Activated CD8-positive, alpha-beta memory T cell treated with anti-CD3 and anti-CD28 coated beads, Interleukin-2, amount 10 ng/mL, durations not matched to agents 7 days and 5 days (primary cell): ENCODE results near the gene GLG1. TPM values are rescaled to one million over a fixed set of nuclear protein-coding genes. Genes with fewer than 3 reads are reported as not detected.

Source experiments
- ATAC-seq: fragments of 150-1000 bp; cut with Tn5 transposase; one replicate; pipeline ENCODE4 v1.10.0; 2021; ENCODE audit warnings: moderate library complexity
- CTCF ChIA-PET: fragments of 350-600 bp; sonication (Branson Sonifier 250); formaldehyde crosslinking; loops from one replicate; lab custom pipeline; 2021; ENCODE audit warnings: antibody characterized with exemption; lab: Charles Lee
- DNase-seq: peaks from one replicate; pipeline ENCODE4 v3.0.0-alpha.2; 2020
- H3K27ac Mint-ChIP-seq: one replicate; pipeline ENCODE4 v1.8.0; 2021; ENCODE audit warnings: mild to moderate bottlenecking, mixed read lengths
- H3K27me3 Mint-ChIP-seq: one replicate; pipeline ENCODE4 v1.8.0; 2021; ENCODE audit warnings: mixed read lengths
- H3K36me3 Mint-ChIP-seq: one replicate; pipeline ENCODE4 v1.8.0; 2021; ENCODE audit warnings: mild to moderate bottlenecking, mixed read lengths
- H3K4me1 Mint-ChIP-seq: one replicate; pipeline ENCODE4 v1.8.0; 2021; ENCODE audit warnings: mixed read lengths
- H3K4me3 Mint-ChIP-seq: one replicate; pipeline ENCODE4 v1.8.0; 2021; ENCODE audit warnings: mild to moderate bottlenecking, moderate library complexity, mixed read lengths
- H3K9me3 Mint-ChIP-seq: one replicate; pipeline ENCODE4 v1.8.0; 2022; ENCODE audit warnings: low read depth, mixed read lengths
- total RNA-seq, 2 experiments: library from RNA; stranded (reverse); gene quantifications; one replicate each; pipeline ENCODE4 v1.2.3, GENCODE V29; 2021

The GLG1 gene
- total RNA-seq, 2 experiments from 2014 or later, result 74.0 to 86.9 TPM

DNA sequence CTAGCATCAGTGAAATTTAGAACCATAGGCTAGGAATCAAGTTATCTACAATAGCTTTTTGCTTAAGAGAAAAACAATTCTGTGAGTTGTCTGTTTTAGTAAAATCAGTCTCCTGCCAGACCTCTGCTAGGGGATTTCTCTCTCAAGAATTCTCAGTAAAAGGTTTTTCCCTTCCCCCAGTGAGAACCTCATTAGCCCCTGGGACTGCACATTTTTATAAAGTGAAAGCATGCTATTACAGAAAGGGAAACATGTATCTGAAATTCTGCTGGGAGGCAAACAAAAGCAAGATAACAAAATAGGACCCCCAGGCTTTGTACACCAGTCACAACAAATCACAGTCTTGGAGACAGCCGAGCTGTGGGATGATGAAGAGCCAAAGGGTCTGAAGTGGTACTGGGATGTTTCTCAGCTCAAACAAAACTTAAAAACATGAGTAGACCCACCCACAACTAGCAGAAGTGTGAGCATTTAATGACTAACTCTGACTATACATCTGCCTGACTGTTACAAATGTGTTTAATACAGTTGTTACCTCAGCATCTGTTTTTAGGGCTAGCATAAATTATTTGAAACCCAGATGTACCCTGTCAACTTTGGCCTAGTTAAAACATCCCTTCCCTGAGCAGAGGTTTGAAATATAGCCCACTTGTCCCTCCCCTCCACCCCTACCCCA lies 20.0 kb upstream of the GLG1 start:
- H3K9me3 Mint-ChIP-seq, result no peaks in the 10 kb centered on the region
- ATAC-seq, result peak; percentile 23
- CTCF ChIA-PET, result interaction anchor here (1.8 to 2.1 kb wide), 2 partner anchors 25 to 317 kb away, joined by 4 to 6 read pairs; no protein-coding TSS in a partner anchor
- DNase-seq, result no peak
- no peaks in the 10 kb centered on the region for H3K27me3 Mint-ChIP-seq
- no peak overlapping the region for H3K4me3 Mint-ChIP-seq
- H3K36me3 Mint-ChIP-seq, result peaks cover 71% of the 10 kb centered on the region
- H3K4me1 Mint-ChIP-seq, result peaks cover 33% of the 10 kb centered on the region
- H3K27ac Mint-ChIP-seq, result peak overlapping the region; percentile 13

DNA sequence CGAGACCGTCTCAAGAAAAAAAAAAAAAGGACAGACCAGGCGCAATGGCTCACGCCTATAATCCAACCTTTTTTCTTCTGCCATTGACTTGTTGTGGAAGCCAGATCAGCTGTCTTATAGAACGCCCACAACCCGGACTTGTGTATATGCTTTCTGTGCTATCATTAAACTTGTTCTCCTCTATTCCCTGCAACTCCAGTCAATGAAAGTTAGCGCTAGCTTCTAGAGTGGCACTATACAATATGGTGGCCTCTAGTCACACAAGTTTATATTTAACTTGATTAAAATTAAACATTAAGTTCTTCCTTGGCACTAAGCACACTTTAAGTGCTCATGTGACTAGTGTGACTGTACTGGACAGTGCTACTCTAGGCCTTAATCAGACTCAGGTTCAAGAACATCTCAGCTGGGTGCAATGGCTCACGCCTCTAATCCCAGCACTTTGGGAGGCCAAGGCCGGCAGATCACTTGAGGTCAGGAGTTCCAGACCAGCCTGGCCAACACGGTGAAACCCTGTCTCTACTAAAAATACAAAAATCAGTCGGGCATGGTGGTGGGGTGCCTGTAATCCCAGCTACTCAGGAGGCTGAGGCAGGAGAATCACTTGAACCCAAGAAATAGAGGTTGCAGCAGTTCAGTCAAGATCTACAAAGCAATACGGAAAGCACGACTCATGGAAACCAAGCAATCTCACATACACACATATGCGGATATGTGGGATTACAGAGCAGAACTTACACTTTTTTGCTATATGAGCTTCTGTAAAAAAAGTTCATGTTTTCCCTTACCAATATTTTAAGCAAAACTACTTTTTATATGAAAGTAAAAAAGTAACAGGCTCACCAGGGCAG lies 18.8 kb upstream of the GLG1 start:
- H3K4me3 Mint-ChIP-seq, result no peak overlapping the region
- H3K27me3 Mint-ChIP-seq, result no peaks in the 10 kb centered on the region
- DNase-seq, result no peak
- ATAC-seq, result no peak
- peaks cover 33% of the 10 kb centered on the region for H3K4me1 Mint-ChIP-seq
- no peak overlapping the region for H3K27ac Mint-ChIP-seq
- no peaks in the 10 kb centered on the region for H3K9me3 Mint-ChIP-seq
- H3K36me3 Mint-ChIP-seq, result peaks cover 72% of the 10 kb centered on the region
- CTCF ChIA-PET, result interaction anchor here (0.9 to 1.8 kb wide), 3 partner anchors 26 to 321 kb away, joined by 3 to 4 read pairs (median 3); no protein-coding TSS in a partner anchor

DNA sequence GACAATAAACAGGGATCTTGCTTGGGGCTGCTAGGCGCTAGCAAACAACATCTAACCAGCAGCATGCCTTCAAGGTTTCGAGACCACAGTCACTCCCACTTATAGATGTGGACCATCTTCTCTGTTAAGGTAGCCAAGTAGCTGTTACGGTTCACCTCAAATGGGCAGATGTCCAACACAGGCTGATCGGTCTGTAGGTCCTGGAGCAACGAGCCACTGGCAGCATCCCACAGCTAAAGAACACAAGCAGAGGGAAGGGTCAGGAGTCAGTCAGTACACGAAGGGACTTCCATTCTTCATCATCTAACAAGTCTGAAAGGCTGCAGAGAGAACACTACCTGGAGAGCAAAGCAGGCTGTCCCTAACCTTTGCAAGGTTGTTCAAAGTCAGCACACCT lies 16.9 kb upstream of the GLG1 start:
- ATAC-seq (no peak), DNase-seq (no peak)
- Mint-ChIP-seq H3K4me3 (no peak overlapping the region), H3K4me1 (peaks cover 25% of the 10 kb centered on the region), H3K27me3 (no peaks in the 10 kb centered on the region), H3K27ac (peak overlapping the region; percentile 9), H3K9me3 (no peaks in the 10 kb centered on the region), H3K36me3 (peaks cover 60% of the 10 kb centered on the region)
- CTCF ChIA-PET, result no interaction called here

DNA sequence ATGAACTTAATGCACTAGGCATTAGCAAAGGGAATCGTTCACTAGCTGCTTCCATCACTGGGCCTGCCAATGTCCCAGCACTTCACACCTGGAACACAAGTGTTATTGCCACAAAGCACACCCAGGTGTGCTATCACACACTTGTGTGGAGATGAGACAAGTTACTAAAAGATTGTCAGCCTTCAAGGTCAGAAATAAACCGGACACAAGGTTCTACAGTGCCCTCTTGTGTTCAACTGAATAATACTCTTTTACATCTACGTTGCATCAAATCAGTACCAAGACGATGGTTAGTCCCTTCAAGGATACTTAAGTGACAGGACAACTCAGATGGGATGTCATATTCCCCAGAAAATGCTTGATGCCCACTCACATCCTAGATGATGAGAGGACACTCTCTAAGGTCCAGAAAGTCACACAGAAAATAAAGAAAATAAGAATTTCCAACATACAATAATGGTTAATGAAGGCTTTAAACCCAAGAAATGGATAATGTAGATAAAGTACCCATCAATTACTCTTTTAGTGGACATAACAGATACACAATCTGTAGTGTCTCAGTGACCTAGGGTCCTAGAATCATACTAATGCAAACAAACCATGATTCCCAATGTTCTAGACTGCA lies 16.4 kb upstream of the GLG1 start:
- Mint-ChIP-seq H3K27me3 (no peaks in the 10 kb centered on the region), H3K4me3 (no peak overlapping the region), H3K36me3 (peaks cover 56% of the 10 kb centered on the region), H3K9me3 (no peaks in the 10 kb centered on the region), H3K4me1 (peaks cover 20% of the 10 kb centered on the region), H3K27ac (peak overlapping the region; percentile 8)
- CTCF ChIA-PET, result interaction anchor here (0.7 to 1.6 kb wide), 12 partner anchors 12 to 314 kb away, joined by 3 to 7 read pairs (median 4); partner anchors contain the start of gene GLG1
- DNase-seq, result no peak
- ATAC-seq, result peak; percentile 64

DNA sequence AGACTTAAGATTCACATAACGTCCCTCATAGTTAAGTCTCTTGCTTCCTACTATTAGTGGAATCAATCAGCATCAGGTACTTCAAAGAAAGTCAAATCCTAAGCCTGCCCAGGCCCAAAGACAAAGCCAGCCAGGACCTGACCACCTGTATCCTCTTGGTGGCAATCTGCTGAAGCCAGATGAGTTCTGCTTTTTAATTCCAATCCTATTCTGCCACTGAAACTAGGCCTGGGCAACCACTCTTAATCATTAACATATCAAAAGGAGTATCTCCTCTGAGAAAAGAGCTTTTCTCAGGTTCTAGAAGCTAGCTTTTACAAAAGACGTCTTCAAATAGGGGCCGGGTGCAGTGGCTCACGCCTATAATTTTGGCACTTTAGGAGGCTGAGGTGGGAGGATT lies 15.1 kb upstream of the GLG1 start:
- peaks cover 9% of the 10 kb centered on the region for H3K4me1 Mint-ChIP-seq
- no peaks in the 10 kb centered on the region for H3K27me3 Mint-ChIP-seq
- DNase-seq (no peak), ATAC-seq (no peak)
- H3K9me3 Mint-ChIP-seq, result no peaks in the 10 kb centered on the region
- no peak overlapping the region for H3K4me3 Mint-ChIP-seq
- CTCF ChIA-PET, result interaction anchor here (1.0 to 1.6 kb wide), 7 partner anchors 15 to 312 kb away, joined by 3 to 7 read pairs (median 4); partner anchors contain the start of gene GLG1
- H3K27ac Mint-ChIP-seq, result no peak overlapping the region
- H3K36me3 Mint-ChIP-seq, result peaks cover 52% of the 10 kb centered on the region

DNA sequence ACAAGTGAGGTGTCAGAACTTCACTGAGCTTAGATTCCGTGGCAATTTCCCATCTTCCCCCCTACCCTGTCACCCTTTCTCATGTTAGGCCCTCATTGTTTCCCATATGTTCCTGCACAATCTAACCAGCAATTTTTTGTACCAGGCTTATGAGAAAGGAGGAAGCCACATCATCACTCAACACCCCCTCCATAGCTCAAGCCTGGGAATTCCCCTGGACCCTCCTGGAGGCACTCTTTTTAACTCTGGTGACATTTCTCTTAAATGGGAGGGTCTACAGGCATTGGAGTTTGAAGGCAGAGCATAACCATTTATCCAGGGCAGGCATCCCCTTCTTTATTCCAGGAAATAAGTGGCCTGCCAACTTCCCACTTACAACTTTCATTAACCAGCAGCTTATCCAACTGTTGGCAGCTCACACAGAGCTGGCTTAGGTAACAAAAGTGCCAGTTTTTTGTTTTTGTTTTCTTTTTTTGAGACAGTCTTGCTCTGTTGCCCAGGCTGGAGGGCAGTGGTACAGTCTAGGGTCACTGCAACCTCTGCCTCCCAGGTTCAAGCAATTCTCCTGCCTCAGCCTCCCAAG lies 10.4 kb upstream of the GLG1 start:
- no peak for ATAC-seq
- no peaks in the 10 kb centered on the region for H3K27me3 Mint-ChIP-seq
- no peaks in the 10 kb centered on the region for H3K9me3 Mint-ChIP-seq
- CTCF ChIA-PET, result interaction anchor here (1.3 kb wide), 1 partner anchor 168 kb away, joined by 3 read pairs; no protein-coding TSS in a partner anchor
- no peaks in the 10 kb centered on the region for H3K4me1 Mint-ChIP-seq
- peaks cover 23% of the 10 kb centered on the region for H3K36me3 Mint-ChIP-seq
- DNase-seq, result no peak
- no peak overlapping the region for H3K27ac Mint-ChIP-seq
- no peak overlapping the region for H3K4me3 Mint-ChIP-seq

DNA sequence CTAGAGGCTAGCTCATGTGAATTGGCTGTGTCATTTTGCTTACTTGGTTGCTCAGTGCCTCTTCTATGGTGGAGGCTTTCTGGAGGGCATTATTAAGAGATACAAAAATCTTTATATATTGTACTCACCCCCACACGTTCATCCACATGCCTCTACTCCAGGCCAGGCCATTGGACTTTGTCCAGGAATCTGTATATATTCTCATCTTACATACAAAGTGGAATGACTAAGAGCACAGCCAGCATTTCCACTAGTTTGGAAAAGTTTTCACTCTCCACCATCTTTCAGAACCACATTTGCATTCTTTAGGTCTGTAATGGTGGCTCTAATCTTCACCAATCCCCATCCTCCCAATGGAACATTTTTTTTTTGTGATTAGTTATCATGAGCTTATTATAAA lies 4.8 kb upstream of the GLG1 start:
- Mint-ChIP-seq H3K36me3 (peaks cover 9% of the 10 kb centered on the region), H3K27me3 (no peaks in the 10 kb centered on the region), H3K4me1 (peaks cover 25% of the 10 kb centered on the region), H3K27ac (no peak overlapping the region), H3K4me3 (no peak overlapping the region), H3K9me3 (no peaks in the 10 kb centered on the region)
- DNase-seq (no peak), ATAC-seq (no peak)
- CTCF ChIA-PET, result interaction anchor here (1.0 kb wide), 1 partner anchor 11 kb away, joined by 3 read pairs; no protein-coding TSS in a partner anchor

DNA sequence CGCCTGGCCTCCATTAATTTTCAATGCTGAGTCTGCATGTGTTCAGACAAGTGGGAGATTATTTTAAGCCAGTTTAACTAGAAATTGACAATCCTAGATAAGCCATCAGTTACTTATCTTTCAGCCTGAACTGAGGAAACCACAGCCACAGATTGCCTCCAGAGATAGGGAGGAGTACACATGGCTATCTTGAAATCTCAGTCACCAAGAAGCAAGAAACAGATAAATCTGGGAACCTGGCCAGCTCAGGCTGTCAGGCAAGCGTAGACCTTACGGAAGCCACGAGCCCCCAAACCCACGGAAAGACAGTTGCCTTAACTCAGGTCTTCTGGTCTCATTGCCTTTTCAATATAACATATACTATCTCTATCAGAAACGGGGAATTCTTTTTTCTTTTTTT lies 2.0 kb upstream of the GLG1 start:
- no peak for ATAC-seq
- DNase-seq, result peak; percentile 59
- Mint-ChIP-seq H3K9me3 (no peaks in the 10 kb centered on the region), H3K27me3 (no peaks in the 10 kb centered on the region), H3K36me3 (peaks cover 7% of the 10 kb centered on the region), H3K4me1 (peaks cover 43% of the 10 kb centered on the region), H3K4me3 (no peak overlapping the region), H3K27ac (no peak overlapping the region)
- CTCF ChIA-PET, result interaction anchor here (0.6 kb wide), 1 partner anchor 332 kb away, joined by 3 read pairs; no protein-coding TSS in a partner anchor

DNA sequence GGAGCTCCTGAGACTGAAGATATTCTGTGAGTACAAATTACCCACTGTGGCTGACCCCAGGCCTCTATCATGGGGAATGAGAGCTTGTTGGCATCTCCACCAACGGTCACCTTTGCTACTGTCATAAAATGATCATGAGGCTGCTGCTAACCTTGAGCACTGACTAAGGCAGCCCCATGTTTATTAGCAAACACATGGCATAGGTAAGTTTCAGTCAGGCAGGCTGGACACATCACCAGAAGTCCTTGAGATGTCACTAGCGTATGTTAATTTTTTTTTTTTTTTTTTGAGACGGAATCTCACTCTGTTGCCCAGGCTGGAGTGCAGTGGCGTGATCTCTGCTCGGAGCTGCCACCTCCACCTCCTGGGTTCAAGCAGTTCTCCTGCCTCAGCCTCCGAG lies 1.5 kb upstream of the GLG1 start:
- Mint-ChIP-seq H3K36me3 (peaks cover 10% of the 10 kb centered on the region), H3K4me1 (peaks cover 49% of the 10 kb centered on the region), H3K27me3 (no peaks in the 10 kb centered on the region)

DNA sequence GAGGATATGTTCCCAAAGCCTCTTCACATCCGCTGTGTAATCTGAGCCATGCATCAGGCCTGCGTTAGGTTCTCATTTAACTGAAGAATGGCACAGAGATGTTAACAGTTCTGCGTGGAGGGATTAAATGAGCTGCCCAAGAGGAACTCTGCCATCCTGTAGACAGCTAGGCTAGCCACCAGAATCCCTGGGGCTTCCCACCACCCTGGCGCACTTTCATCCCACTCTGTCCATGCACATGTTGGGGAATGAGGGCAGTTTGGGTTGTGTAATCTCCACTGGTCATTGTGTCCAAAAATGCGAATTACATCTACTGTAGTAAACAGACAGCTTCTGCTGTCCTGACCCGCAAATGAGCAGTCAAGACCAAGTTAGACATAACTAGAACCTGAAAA lies 1.0 kb upstream of the GLG1 start:
- no peaks in the 10 kb centered on the region for H3K9me3 Mint-ChIP-seq
- H3K4me1 Mint-ChIP-seq, result peaks cover 51% of the 10 kb centered on the region
- peaks cover 10% of the 10 kb centered on the region for H3K36me3 Mint-ChIP-seq
- ATAC-seq (no peak), DNase-seq (no peak)
- CTCF ChIA-PET, result interaction anchor here (0.6 to 1.6 kb wide), 2 partner anchors 15 to 113 kb away, joined by 3 to 5 read pairs; no protein-coding TSS in a partner anchor
- peak overlapping the region; percentile 40 for H3K27ac Mint-ChIP-seq
- no peaks in the 10 kb centered on the region for H3K27me3 Mint-ChIP-seq
- peak overlapping the region; percentile 36 for H3K4me3 Mint-ChIP-seq

More for the DNA sequence above, 1.5 kb upstream of the GLG1 start:
- no peak for ATAC-seq
- CTCF ChIA-PET, result interaction anchor here (0.6 kb wide), 2 partner anchors 114 to 333 kb away, joined by 3 read pairs; no protein-coding TSS in a partner anchor
- no peaks in the 10 kb centered on the region for H3K9me3 Mint-ChIP-seq
- H3K4me3 Mint-ChIP-seq, result peak overlapping the region; percentile 36
- no peak for DNase-seq
- peak overlapping the region; percentile 40 for H3K27ac Mint-ChIP-seq

DNA sequence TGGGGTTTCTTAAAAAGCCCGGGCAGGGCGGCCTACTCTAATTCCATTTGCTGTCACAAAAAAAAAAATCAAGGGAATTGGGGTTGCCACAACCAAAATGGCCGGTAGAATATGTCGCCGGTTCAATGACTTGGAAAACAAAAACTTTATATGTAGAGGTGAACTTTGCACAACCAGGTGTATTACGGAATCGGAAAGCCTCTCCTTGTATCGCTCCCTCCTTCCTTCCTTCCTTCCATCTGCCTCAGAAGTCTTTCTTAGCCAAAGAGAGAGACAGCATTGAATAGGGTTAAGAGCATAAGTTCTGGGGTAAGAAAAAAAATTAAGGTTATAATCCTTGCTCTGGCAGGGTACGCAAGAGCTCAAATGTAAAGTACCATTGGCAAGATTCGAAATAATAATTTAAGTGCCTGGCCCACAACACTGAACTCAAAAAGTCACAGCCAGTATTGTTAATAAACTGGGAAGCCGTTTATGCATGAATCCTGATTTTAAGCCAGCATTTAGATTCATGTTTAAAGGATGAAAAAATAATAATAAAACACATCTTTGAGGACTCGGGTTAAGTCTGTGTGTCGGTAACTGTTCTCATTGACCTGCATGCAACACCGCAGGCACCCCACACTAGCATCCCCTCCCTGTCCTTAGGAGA lies 522 bp upstream of the GLG1 start:
- CTCF ChIA-PET, result interaction anchor here (0.6 to 1.6 kb wide), 3 partner anchors 15 to 114 kb away, joined by 3 to 5 read pairs (median 3); no protein-coding TSS in a partner anchor
- H3K36me3 Mint-ChIP-seq, result peaks cover 14% of the 10 kb centered on the region
- H3K27ac Mint-ChIP-seq, result peak overlapping the region; percentile 89
- ATAC-seq (no peak), DNase-seq (no peak)
- no peaks in the 10 kb centered on the region for H3K27me3 Mint-ChIP-seq
- peak overlapping the region; percentile 93 for H3K4me3 Mint-ChIP-seq
- peaks cover 56% of the 10 kb centered on the region for H3K4me1 Mint-ChIP-seq
- no peaks in the 10 kb centered on the region for H3K9me3 Mint-ChIP-seq

DNA sequence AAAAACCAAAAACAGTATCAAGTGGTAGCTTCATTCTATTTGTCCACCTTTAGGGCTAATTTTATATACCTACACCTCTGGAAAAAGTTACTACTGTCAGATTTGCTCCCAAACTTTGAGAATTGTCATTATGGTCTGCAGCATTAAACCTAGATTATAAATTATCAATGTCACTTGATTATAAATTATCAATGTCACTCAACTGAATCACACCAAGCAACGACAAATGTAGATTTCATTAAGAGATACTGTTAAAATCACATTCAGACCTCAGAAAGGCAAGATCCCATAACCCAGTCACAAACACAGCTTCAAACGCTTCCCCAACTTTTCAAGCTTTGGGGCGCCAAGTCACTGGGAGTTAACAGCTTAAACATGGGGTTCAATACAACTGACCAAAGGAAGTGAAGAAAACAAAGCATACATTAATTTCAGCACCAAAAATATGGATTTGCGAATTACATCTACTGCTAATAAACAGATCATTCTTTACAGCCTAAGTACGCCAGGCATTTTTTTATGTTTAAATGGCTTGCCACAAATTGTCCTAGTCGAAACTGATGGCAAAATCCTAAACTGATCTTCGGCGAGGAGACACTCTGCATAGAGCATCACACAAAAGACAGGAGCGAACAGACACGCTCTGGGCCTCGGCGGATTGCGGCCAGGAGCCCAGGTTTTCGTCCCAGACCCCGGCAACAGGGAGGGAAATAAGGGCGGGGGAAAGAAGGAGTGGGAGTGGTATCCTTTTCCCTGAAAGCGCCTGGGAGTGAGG lies 981 bp downstream of the GLG1 start:
- Mint-ChIP-seq H3K9me3 (no peaks in the 10 kb centered on the region), H3K27ac (peak overlapping the region; percentile 89), H3K36me3 (peaks cover 12% of the 10 kb centered on the region), H3K27me3 (no peaks in the 10 kb centered on the region), H3K4me1 (peaks cover 65% of the 10 kb centered on the region), H3K4me3 (peak overlapping the region; percentile 93)
- CTCF ChIA-PET, result no interaction called here
- DNase-seq (peak; percentile 41), ATAC-seq (no peak)
